Prostate gland (tissue), 2 donors: ENCODE data around the gene FFAR1.

Source experiments
- POLR2A ChIP-seq: fragments of 450-650 bp; IDR thresholded peaks from one replicate; pipeline ENCODE4 v1.6.1; 2016; ENCODE audit warnings: antibody characterized with exemption, mild to moderate bottlenecking
- TF ChIP-seq, protein P1 (sequence below), 4 experiments: fragments of 200-600 bp in 2 of 4; fragments of 450-650 bp in 2 of 4; sonication (generic) in 2 of 4; IDR thresholded peaks; 1 replicate in 3 of 4; 2 replicates in 1 of 4; pipeline ENCODE4 v1.5.1; 2016 to 2019; ENCODE audit warnings: antibody characterized with exemption in 4 of 4, mild to moderate bottlenecking in 2 of 4, moderate library complexity in 2 of 4

DNA sequence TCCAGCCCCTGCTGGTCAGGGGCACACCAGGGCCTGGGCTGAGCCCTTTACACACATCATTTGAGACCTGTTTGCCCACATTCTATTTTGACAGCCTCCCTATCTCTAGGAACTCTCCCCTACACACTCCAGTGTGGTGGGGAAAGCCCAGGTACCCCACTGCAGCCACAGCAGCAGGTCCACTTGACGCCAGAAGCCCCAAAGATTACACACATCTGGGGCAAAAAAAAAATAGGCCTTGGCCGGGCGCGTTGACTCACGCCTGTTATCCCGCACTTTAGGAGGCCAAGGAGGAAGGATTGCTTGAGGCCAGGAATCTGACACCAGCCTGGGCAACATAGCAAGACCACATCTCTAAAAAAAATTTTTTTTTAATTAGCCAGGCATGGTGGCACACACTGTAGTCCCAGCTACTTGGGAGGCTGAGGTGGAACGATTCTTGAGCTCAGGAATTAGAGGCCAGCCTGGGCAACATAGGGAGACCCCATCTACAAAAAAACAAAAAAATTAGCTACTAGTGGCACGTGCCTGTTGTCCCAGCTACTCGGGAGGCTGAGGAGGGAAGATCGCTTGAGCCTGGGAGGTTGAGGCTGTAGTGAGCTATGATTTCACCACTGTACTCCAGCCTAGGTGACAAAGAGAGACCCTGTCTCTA, 36.8 kb upstream of the FFAR1 start:
- TF ChIP-seq, protein P1, sequence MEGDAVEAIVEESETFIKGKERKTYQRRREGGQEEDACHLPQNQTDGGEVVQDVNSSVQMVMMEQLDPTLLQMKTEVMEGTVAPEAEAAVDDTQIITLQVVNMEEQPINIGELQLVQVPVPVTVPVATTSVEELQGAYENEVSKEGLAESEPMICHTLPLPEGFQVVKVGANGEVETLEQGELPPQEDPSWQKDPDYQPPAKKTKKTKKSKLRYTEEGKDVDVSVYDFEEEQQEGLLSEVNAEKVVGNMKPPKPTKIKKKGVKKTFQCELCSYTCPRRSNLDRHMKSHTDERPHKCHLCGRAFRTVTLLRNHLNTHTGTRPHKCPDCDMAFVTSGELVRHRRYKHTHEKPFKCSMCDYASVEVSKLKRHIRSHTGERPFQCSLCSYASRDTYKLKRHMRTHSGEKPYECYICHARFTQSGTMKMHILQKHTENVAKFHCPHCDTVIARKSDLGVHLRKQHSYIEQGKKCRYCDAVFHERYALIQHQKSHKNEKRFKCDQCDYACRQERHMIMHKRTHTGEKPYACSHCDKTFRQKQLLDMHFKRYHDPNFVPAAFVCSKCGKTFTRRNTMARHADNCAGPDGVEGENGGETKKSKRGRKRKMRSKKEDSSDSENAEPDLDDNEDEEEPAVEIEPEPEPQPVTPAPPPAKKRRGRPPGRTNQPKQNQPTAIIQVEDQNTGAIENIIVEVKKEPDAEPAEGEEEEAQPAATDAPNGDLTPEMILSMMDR (IDR thresholded peaks at IDR 0.05) = no peak
- TF ChIP-seq POLR2A = no peak
